K562 (cell line): ENCODE data around the gene HEBP2. TPM values are rescaled to one million over a fixed set of nuclear protein-coding genes. Genes with fewer than 3 reads are reported as not detected.

Experiments used
- CC2D1A ChIP-seq: fragments of 450-650 bp; IDR thresholded peaks from 2 replicates; pipeline ENCODE4 v1.6.1; 2017; ENCODE audit warnings: mild to moderate bottlenecking
- KLF6 ChIP-seq: fragments of 250-450 bp; sonication (Bioruptor Pico); IDR thresholded peaks from 2 replicates; pipeline ENCODE4 v1.4.0; 2020; ENCODE audit warnings: mild to moderate bottlenecking, moderate library complexity, borderline replicate concordance
- MCM3 ChIP-seq: fragments of 450-650 bp; IDR thresholded peaks from 2 replicates; pipeline ENCODE4 v1.6.1; 2016
- NR2C2 ChIP-seq, 2 experiments: fragments of 200-800 bp in 1 of 2; sonication (Bioruptor generic) in 1 of 2; sonication (generic) in 1 of 2; formaldehyde crosslinking in 1 of 2; IDR thresholded peaks; 2 replicates each; pipeline versions ENCODE4 v1.6.1 to v1.8.0; 2016 to 2022; ENCODE audit warnings: mild to moderate bottlenecking in 1 of 2, missing compliant biosample characterization in 1 of 2, missing genetic modification characterization in 1 of 2, missing genetic modification reagents in 1 of 2
- RB1 ChIP-seq: fragments of 450-650 bp; IDR thresholded peaks from 2 replicates; pipeline ENCODE4 v1.6.1; 2017; ENCODE audit warnings: low read depth, mild to moderate bottlenecking
- ZNF408 ChIP-seq: fragments of 250-450 bp; sonication (Bioruptor Pico); IDR thresholded peaks from 2 replicates; pipeline ENCODE4 v1.4.0; 2020; ENCODE audit warnings: low read depth, mild to moderate bottlenecking, moderate library complexity
- polyA plus RNA-seq, 8 experiments: library from polyadenylated mRNA; depleted of rRNA in 4 of 8; stranded (reverse) in 5 of 8; unstranded in 3 of 8; fragments of >200 nt; fragmentation: Nextera tagmentation in 2 of 8; fragmentation: Illumina TruSeq in 1 of 8; extraction: Ambion mirVana in 2 of 8; extraction: Trizol in 1 of 8; gene quantifications; 2 replicates each; pipeline versions ENCODE4 v1.2.1 to v1.2.3, GENCODE V29; 2011 to 2014; ENCODE audit warnings: inconsistent platforms in 1 of 8, missing spikeins in 1 of 8
- total RNA-seq, 7 experiments: library from RNA; depleted of rRNA in 6 of 7; stranded (reverse); fragments of >200 nt in 6 of 7; fragmentation: Illumina TruSeq in 2 of 7; extraction: Trizol in 2 of 7; gene quantifications; 2 replicates each; pipeline versions ENCODE4 v1.2.1 to v1.2.3, GENCODE V29; 2011 to 2021; ENCODE audit warnings: low replicate concordance in 1 of 7
- TF ChIP-seq, protein P1 (sequence below), 2 experiments: fragments of 450-650 bp in 1 of 2; sonication (generic) in 1 of 2; formaldehyde crosslinking in 1 of 2; IDR thresholded peaks; 2 replicates each; pipeline versions ENCODE4 v1.7.1 to v1.9.0; 2016 to 2022; ENCODE audit warnings: inconsistent platforms in 1 of 2, mild to moderate bottlenecking in 1 of 2, missing genetic modification reagents in 1 of 2
- TF ChIP-seq, protein P2 (sequence below), 2 experiments: fragments of 450-650 bp; IDR thresholded peaks; 2 replicates each; pipeline ENCODE4 v1.6.1; 2016
- TF ChIP-seq, protein P3 (sequence below): fragments of 450-650 bp; IDR thresholded peaks from 2 replicates; pipeline ENCODE4 v1.6.1; 2016; ENCODE audit warnings: mild to moderate bottlenecking
- TF ChIP-seq, protein P4 (sequence below): sonication (generic); formaldehyde crosslinking; IDR thresholded peaks from 2 replicates; pipeline ENCODE4 v1.8.1; 2023; ENCODE audit warnings: mild to moderate bottlenecking, missing genetic modification reagents
- TF ChIP-seq, protein P5 (sequence below): fragments of 250-450 bp; sonication (Bioruptor Pico); IDR thresholded peaks from 2 replicates; pipeline ENCODE4 v1.8.0; 2021; ENCODE audit warnings: borderline replicate concordance, mild to moderate bottlenecking, moderate library complexity; ENCODE audit not compliant: poor library complexity, severe bottlenecking

HEBP2 gene
- total and polyA plus RNA-seq, 9 of the 15 experiments (the other 6 are each of a cell fraction or from before 2014, with no cell fraction given) = 8.5 to 63.7 (median 36.9) TPM

DNA sequence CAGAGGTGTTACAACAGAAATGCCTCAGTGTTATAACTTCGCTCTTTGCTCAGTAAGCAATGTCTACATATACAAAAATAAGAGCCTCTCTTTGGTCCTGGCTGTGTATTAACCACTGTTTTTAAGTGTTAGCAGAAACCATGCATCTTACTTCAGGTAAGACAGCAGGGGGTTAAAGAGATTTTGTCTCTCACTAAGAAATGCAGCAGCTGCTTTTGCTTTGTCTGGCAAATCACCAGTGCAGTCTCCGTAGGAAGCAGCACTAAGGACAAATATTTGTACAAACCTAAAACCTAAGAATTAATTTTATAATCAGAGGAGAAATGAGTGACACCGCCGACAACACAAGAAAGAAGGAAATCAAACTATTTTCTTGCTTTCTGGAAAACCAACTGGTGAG, 25.6 kb upstream of the HEBP2 start (continued):
- TF ChIP-seq, protein P1, sequence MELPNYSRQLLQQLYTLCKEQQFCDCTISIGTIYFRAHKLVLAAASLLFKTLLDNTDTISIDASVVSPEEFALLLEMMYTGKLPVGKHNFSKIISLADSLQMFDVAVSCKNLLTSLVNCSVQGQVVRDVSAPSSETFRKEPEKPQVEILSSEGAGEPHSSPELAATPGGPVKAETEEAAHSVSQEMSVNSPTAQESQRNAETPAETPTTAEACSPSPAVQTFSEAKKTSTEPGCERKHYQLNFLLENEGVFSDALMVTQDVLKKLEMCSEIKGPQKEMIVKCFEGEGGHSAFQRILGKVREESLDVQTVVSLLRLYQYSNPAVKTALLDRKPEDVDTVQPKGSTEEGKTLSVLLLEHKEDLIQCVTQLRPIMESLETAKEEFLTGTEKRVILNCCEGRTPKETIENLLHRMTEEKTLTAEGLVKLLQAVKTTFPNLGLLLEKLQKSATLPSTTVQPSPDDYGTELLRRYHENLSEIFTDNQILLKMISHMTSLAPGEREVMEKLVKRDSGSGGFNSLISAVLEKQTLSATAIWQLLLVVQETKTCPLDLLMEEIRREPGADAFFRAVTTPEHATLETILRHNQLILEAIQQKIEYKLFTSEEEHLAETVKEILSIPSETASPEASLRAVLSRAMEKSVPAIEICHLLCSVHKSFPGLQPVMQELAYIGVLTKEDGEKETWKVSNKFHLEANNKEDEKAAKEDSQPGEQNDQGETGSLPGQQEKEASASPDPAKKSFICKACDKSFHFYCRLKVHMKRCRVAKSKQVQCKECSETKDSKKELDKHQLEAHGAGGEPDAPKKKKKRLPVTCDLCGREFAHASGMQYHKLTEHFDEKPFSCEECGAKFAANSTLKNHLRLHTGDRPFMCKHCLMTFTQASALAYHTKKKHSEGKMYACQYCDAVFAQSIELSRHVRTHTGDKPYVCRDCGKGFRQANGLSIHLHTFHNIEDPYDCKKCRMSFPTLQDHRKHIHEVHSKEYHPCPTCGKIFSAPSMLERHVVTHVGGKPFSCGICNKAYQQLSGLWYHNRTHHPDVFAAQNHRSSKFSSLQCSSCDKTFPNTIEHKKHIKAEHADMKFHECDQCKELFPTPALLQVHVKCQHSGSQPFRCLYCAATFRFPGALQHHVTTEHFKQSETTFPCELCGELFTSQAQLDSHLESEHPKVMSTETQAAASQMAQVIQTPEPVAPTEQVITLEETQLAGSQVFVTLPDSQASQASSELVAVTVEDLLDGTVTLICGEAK (IDR thresholded peaks at IDR 0.05) = no peak
- TF ChIP-seq, protein P1 (CRISPR knock-in tag; IDR thresholded peaks at IDR 0.05) = no peak
- TF ChIP-seq ZNF408 (CRISPR knock-in tag) (no peak), NR2C2 (CRISPR knock-in tag; IDR thresholded peaks at IDR 0.05) (no peak), NR2C2 (tag; IDR thresholded peaks at IDR 0.05) (no peak), CC2D1A (no peak), RB1 (no peak), KLF6 (CRISPR knock-in tag) (no peak), MCM3 (no peak)
- TF ChIP-seq, protein P2, sequence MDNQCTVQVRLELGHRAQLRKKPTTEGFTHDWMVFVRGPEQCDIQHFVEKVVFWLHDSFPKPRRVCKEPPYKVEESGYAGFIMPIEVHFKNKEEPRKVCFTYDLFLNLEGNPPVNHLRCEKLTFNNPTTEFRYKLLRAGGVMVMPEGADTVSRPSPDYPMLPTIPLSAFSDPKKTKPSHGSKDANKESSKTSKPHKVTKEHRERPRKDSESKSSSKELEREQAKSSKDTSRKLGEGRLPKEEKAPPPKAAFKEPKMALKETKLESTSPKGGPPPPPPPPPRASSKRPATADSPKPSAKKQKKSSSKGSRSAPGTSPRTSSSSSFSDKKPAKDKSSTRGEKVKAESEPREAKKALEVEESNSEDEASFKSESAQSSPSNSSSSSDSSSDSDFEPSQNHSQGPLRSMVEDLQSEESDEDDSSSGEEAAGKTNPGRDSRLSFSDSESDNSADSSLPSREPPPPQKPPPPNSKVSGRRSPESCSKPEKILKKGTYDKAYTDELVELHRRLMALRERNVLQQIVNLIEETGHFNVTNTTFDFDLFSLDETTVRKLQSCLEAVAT (IDR thresholded peaks at IDR 0.05) = no peak
- TF ChIP-seq, protein P3, sequence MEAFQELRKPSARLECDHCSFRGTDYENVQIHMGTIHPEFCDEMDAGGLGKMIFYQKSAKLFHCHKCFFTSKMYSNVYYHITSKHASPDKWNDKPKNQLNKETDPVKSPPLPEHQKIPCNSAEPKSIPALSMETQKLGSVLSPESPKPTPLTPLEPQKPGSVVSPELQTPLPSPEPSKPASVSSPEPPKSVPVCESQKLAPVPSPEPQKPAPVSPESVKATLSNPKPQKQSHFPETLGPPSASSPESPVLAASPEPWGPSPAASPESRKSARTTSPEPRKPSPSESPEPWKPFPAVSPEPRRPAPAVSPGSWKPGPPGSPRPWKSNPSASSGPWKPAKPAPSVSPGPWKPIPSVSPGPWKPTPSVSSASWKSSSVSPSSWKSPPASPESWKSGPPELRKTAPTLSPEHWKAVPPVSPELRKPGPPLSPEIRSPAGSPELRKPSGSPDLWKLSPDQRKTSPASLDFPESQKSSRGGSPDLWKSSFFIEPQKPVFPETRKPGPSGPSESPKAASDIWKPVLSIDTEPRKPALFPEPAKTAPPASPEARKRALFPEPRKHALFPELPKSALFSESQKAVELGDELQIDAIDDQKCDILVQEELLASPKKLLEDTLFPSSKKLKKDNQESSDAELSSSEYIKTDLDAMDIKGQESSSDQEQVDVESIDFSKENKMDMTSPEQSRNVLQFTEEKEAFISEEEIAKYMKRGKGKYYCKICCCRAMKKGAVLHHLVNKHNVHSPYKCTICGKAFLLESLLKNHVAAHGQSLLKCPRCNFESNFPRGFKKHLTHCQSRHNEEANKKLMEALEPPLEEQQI = no peak
- TF ChIP-seq, protein P4, sequence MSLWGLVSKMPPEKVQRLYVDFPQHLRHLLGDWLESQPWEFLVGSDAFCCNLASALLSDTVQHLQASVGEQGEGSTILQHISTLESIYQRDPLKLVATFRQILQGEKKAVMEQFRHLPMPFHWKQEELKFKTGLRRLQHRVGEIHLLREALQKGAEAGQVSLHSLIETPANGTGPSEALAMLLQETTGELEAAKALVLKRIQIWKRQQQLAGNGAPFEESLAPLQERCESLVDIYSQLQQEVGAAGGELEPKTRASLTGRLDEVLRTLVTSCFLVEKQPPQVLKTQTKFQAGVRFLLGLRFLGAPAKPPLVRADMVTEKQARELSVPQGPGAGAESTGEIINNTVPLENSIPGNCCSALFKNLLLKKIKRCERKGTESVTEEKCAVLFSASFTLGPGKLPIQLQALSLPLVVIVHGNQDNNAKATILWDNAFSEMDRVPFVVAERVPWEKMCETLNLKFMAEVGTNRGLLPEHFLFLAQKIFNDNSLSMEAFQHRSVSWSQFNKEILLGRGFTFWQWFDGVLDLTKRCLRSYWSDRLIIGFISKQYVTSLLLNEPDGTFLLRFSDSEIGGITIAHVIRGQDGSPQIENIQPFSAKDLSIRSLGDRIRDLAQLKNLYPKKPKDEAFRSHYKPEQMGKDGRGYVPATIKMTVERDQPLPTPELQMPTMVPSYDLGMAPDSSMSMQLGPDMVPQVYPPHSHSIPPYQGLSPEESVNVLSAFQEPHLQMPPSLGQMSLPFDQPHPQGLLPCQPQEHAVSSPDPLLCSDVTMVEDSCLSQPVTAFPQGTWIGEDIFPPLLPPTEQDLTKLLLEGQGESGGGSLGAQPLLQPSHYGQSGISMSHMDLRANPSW (CRISPR knock-in tag) = no peak
- TF ChIP-seq, protein P5, sequence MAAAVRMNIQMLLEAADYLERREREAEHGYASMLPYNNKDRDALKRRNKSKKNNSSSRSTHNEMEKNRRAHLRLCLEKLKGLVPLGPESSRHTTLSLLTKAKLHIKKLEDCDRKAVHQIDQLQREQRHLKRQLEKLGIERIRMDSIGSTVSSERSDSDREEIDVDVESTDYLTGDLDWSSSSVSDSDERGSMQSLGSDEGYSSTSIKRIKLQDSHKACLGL (CRISPR knock-in tag) = no peak
